HG02840 (cell line): ENCODE measurements around the gene KCNJ9.

Source experiments
- ATAC-seq: cut with Tn5 transposase; IDR thresholded peaks from one replicate; pipeline ENCODE4 v1.9.1; 2021; ENCODE audit warnings: mild to moderate bottlenecking, moderate library complexity, moderate number of reproducible peaks; ENCODE audit not compliant: unreplicated experiment, low FRiP score

KCNJ9 gene

GRCh38 chr1:160136926-160137200 is 55.5 kb downstream of the KCNJ9 start:
- ATAC-seq = no peak

- ATAC-seq = no peak
These were observed 56.0 kb downstream of the KCNJ9 start for GRCh38 chr1:160137216-160137862.

DNA sequence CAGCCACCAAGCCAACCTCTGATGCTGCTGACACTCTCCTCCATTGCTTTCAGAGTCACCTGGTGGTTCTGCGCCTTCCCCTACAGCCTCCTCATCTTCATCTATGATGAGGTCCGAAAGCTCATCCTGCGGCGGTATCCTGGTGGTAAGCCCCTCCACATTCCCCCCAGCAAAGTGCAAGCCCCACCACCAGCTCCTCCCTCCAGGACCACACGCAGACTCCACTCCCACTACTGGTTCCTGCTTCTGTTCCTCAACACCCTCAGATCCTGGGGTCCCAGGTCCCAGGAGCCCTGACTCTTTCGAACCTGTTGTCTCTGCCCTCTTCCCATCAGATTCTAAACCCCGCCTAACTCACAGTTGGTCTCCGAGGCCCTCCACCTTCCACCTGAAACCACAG is 58.5 kb downstream of the KCNJ9 start:
- no peak for ATAC-seq
